ENCODE results near the gene CCL2. TPM values are rescaled to one million over a fixed set of nuclear protein-coding genes. Genes with fewer than 3 reads are reported as not detected.

The CCL2 gene
- total and polyA plus RNA-seq, 2 donors (not counting 1 experiment from before 2014, with no cell fraction given) = 4.4 TPM; not detected in 1

GRCh38 chr17:34206569-34206968 is 48.5 kb upstream of the CCL2 start:
- CTCF ChIA-PET = interaction anchor here (8.8 kb wide), 1 partner anchor 152 kb away, joined by 253 read pairs; the partner anchor contains the start of genes CCL1 and CCL13
- H3K4me3 ChIP-seq (ENCODE audit: control extremely low read depth in 1 of 5, extremely low read depth in 1 of 5, insufficient read depth in 1 of 5, low read depth in 2 of 5, low read length in 4 of 5) = no peak overlapping the region
- Mint-ChIP-seq H3K27ac (no peak overlapping the region), H3K4me3 (no peak overlapping the region), H3K27me3 (peaks cover 30% of the 10 kb centered on the region), H3K4me1 (no peaks in the 10 kb centered on the region), H3K9me3 (ENCODE audit: insufficient read depth) (peaks cover 5% of the 10 kb centered on the region)
- no peak overlapping the region for H3K27ac ChIP-seq (ENCODE audit: low read length in 2 of 2)
- H3K27me3 ChIP-seq (replicated peaks in 1 of 4; ENCODE audit: control extremely low read depth in 1 of 4, control insufficient read depth in 3 of 4, insufficient read depth in 4 of 4, low read length in 3 of 4) = peaks cover 0 to 6% (median 0%) of the 10 kb centered on the region in 4 experiments
- no peaks in the 10 kb centered on the region for H3K36me3 ChIP-seq (replicated peaks in 1 of 2; ENCODE audit: control extremely low read depth in 1 of 2, control insufficient read depth in 1 of 2, extremely low read depth in 1 of 2, insufficient read depth in 2 of 2, low read length in 1 of 2)
- WGBS (ENCODE audit: insufficient coverage) = 90% methylated on average over 2 of the region's 3 CpGs
- DNase-seq (no peak), ATAC-seq (ENCODE audit: low read depth) (no peak)
- H2AFZ ChIP-seq (ENCODE audit: insufficient read depth, low read depth, low read length, poor library complexity, severe bottlenecking) = no peak overlapping the region
- H4K20me1 ChIP-seq (ENCODE audit: control insufficient read depth, insufficient read depth, low read length, poor library complexity, severe bottlenecking) = no peaks in the 10 kb centered on the region
- H3K9ac ChIP-seq (ENCODE audit: low read length) = no peak overlapping the region
- H3K9me3 ChIP-seq (ENCODE audit: control extremely low read depth in 1 of 3, control insufficient read depth in 2 of 3, insufficient read depth in 1 of 3, low read length in 2 of 3) = peaks cover 0 to 5% (median 0%) of the 10 kb centered on the region in 3 donors
- H3K4me1 ChIP-seq (ENCODE audit: control insufficient read depth in 2 of 2, insufficient read depth in 2 of 2, low read length in 2 of 2) = no peaks in the 10 kb centered on the region
- TF ChIP-seq CTCF (IDR thresholded peaks at IDR 0.05) (no peak), EZH2 (IDR thresholded peaks at IDR 0.05; ENCODE audit: borderline replicate concordance, insufficient read depth, low read depth, low read length, poor library complexity, severe bottlenecking) (no peak)
- POLR2A ChIA-PET = no interaction called here
- no peaks in the 10 kb centered on the region for H3K79me2 ChIP-seq (ENCODE audit: control insufficient read depth, insufficient read depth, low read length)
- no peak overlapping the region for H3K4me2 ChIP-seq (replicated peaks; ENCODE audit: low read depth, low read length, poor library complexity, severe bottlenecking)
- intact Hi-C loops (cut with micrococcal nuclease) = no loop called here

GRCh38 chr17:34207572-34207971 is 47.5 kb upstream of the CCL2 start:
- Histone ChIP-seq H4K20me1 (ENCODE audit: control insufficient read depth, insufficient read depth, low read length, poor library complexity, severe bottlenecking) (no peaks in the 10 kb centered on the region), H3K4me2 (replicated peaks; ENCODE audit: low read depth, low read length, poor library complexity, severe bottlenecking) (no peak overlapping the region), H3K4me1 (ENCODE audit: control insufficient read depth in 2 of 2, insufficient read depth in 2 of 2, low read length in 2 of 2) (no peaks in the 10 kb centered on the region), H3K36me3 (replicated peaks in 1 of 2; ENCODE audit: control extremely low read depth in 1 of 2, control insufficient read depth in 1 of 2, extremely low read depth in 1 of 2, insufficient read depth in 2 of 2, low read length in 1 of 2) (no peaks in the 10 kb centered on the region), H2AFZ (ENCODE audit: insufficient read depth, low read depth, low read length, poor library complexity, severe bottlenecking) (no peak overlapping the region), H3K27me3 (replicated peaks in 1 of 4; ENCODE audit: control extremely low read depth in 1 of 4, control insufficient read depth in 3 of 4, insufficient read depth in 4 of 4, low read length in 3 of 4) (peaks cover 0 to 6% (median 0%) of the 10 kb centered on the region in 4 experiments), H3K27ac (ENCODE audit: low read length in 2 of 2) (no peak overlapping the region), H3K4me3 (ENCODE audit: control extremely low read depth in 1 of 5, extremely low read depth in 1 of 5, insufficient read depth in 1 of 5, low read depth in 2 of 5, low read length in 4 of 5) (no peak overlapping the region), H3K9ac (ENCODE audit: low read length) (no peak overlapping the region), H3K9me3 (ENCODE audit: control extremely low read depth in 1 of 3, control insufficient read depth in 2 of 3, insufficient read depth in 1 of 3, low read length in 2 of 3) (peaks cover 0 to 5% (median 0%) of the 10 kb centered on the region in 3 donors), H3K79me2 (ENCODE audit: control insufficient read depth, insufficient read depth, low read length) (no peaks in the 10 kb centered on the region)
- no peak overlapping the region for H3K4me3 Mint-ChIP-seq
- peaks cover 24% of the 10 kb centered on the region for H3K27me3 Mint-ChIP-seq
- DNase-seq (no peak), ATAC-seq (ENCODE audit: low read depth) (no peak)
- TF ChIP-seq CTCF (IDR thresholded peaks at IDR 0.05) (no peak), EZH2 (IDR thresholded peaks at IDR 0.05; ENCODE audit: borderline replicate concordance, insufficient read depth, low read depth, low read length, poor library complexity, severe bottlenecking) (no peak)
- no peaks in the 10 kb centered on the region for H3K4me1 Mint-ChIP-seq
- H3K9me3 Mint-ChIP-seq (ENCODE audit: insufficient read depth) = peaks cover 5% of the 10 kb centered on the region
- H3K27ac Mint-ChIP-seq = no peak overlapping the region
- ChIA-PET POLR2A (no interaction called here), CTCF (no interaction called here)
- intact Hi-C loops (cut with micrococcal nuclease) = no loop called here
- 40% methylated on average over 1 of the region's 2 CpGs for WGBS (ENCODE audit: insufficient coverage)

Data from B cell (primary cell).